ENCODE data around the gene SMIM45.

The SMIM45 gene

DNA sequence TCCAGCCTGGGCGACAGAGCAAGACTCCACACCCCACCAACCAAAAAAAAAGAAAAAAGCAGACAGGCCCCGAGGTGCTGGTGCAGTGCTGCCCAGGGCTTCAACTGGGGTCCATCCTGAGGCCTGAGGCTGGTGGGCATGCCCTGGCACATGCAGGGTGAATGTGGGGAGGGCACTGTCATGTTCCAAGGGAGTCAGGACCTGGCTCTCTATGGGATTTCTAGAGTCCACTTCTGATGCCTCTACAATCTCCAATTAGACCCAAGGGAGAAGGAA, 15.1 kb upstream of the SMIM45 start:
- Mint-ChIP-seq H3K27me3 (ENCODE audit: low read depth) (no peaks in the 10 kb centered on the region; the same call in 1 of the 2 replicates), H3K9me3 (no peaks in the 10 kb centered on the region; a peak in 1 of 5 replicates), H3K4me3 (no peak overlapping the region), H3K27ac (no peak overlapping the region), H3K36me3 (ENCODE audit: insufficient read depth in 1 of 3, low read depth in 3 of 3) (peaks cover 33 to 50% (median 45%) of the 10 kb centered on the region in 3 experiments; a peak in 6 of 7 replicates), H3K4me1 (peaks cover 9 to 14% of the 10 kb centered on the region in 2 experiments; a peak in 3 of 4 replicates)
- no peak for DNase-seq
- Histone ChIP-seq H3K23me2 (ENCODE audit: insufficient read length, low read depth, low read length, poor library complexity, severe bottlenecking) (no peaks in the 10 kb centered on the region), H4K91ac (ENCODE audit: insufficient read length, low read depth, low read length) (no peak overlapping the region), H3K27ac (ENCODE audit: insufficient read length, low read depth, low read length) (no peak overlapping the region), H2BK15ac (ENCODE audit: low read depth, low read length) (no peak overlapping the region), H2AK5ac (ENCODE audit: insufficient read length, low read length) (no peak overlapping the region), H3K79me1 (ENCODE audit: insufficient read depth, low read depth, low read length, poor library complexity, severe bottlenecking) (no peaks in the 10 kb centered on the region), H4K5ac (ENCODE audit: insufficient read length, low read depth, low read length) (no peak overlapping the region), H3K9me3 (ENCODE audit: control insufficient read depth, low read depth, low read length) (no peaks in the 10 kb centered on the region), H3K14ac (ENCODE audit: insufficient read depth, low read length) (no peak overlapping the region; the same call in 1 of the 2 replicates), H3K27me3 (ENCODE audit: insufficient read depth, low read length) (no peaks in the 10 kb centered on the region), H3T11ph (ENCODE audit: low read length) (no peak overlapping the region), H3K18ac (ENCODE audit: insufficient read length, low read depth, low read length) (no peak overlapping the region), H3K79me2 (ENCODE audit: insufficient read depth, low read length) (no peaks in the 10 kb centered on the region), H3K4ac (ENCODE audit: low read depth, low read length) (no peak overlapping the region), H4K20me1 (ENCODE audit: control insufficient read depth, insufficient read depth, insufficient read length) (peaks cover 2% of the 10 kb centered on the region), H2BK12ac (ENCODE audit: insufficient read length, low read depth, low read length) (no peak overlapping the region), H4K8ac (replicated peaks; ENCODE audit: insufficient read length, low read depth, low read length) (no peak overlapping the region), H3K56ac (ENCODE audit: insufficient read length, low read depth, low read length) (no peak overlapping the region), H3K23ac (ENCODE audit: insufficient read length, low read depth, low read length) (no peak overlapping the region), H2AFZ (ENCODE audit: low read length) (no peak overlapping the region), H3K4me1 (ENCODE audit: insufficient read depth, low read length) (no peaks in the 10 kb centered on the region), H2BK5ac (ENCODE audit: insufficient read length, low read length) (no peak overlapping the region), H2BK20ac (ENCODE audit: low read depth, low read length, poor library complexity, severe bottlenecking) (no peak overlapping the region), H3K9ac (ENCODE audit: extremely low read depth, insufficient read length, low read length) (no peak overlapping the region), H3K4me2 (ENCODE audit: insufficient read depth, insufficient read length, low read length) (no peak overlapping the region), H2BK120ac (ENCODE audit: low read depth, low read length, poor library complexity, severe bottlenecking) (no peak overlapping the region)
- WGBS (ENCODE audit: extremely low coverage, insufficient read length, low lambda C conversion rate): no CpG with 5 or more reads among the region's 2 CpGs
- TF ChIP-seq, protein P1, sequence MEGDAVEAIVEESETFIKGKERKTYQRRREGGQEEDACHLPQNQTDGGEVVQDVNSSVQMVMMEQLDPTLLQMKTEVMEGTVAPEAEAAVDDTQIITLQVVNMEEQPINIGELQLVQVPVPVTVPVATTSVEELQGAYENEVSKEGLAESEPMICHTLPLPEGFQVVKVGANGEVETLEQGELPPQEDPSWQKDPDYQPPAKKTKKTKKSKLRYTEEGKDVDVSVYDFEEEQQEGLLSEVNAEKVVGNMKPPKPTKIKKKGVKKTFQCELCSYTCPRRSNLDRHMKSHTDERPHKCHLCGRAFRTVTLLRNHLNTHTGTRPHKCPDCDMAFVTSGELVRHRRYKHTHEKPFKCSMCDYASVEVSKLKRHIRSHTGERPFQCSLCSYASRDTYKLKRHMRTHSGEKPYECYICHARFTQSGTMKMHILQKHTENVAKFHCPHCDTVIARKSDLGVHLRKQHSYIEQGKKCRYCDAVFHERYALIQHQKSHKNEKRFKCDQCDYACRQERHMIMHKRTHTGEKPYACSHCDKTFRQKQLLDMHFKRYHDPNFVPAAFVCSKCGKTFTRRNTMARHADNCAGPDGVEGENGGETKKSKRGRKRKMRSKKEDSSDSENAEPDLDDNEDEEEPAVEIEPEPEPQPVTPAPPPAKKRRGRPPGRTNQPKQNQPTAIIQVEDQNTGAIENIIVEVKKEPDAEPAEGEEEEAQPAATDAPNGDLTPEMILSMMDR (conservative IDR thresholded peaks at IDR 0.05): no peak
